ENCODE data around the gene AVL9. TPM values are rescaled to one million over a fixed set of nuclear protein-coding genes. Genes with fewer than 3 reads are reported as not detected.

AVL9 gene
- total and polyA plus RNA-seq, 2 of the 13 experiments (the other 11 are each of a cell fraction or from before 2014, with no cell fraction given): 29.9 to 48.0 TPM

DNA sequence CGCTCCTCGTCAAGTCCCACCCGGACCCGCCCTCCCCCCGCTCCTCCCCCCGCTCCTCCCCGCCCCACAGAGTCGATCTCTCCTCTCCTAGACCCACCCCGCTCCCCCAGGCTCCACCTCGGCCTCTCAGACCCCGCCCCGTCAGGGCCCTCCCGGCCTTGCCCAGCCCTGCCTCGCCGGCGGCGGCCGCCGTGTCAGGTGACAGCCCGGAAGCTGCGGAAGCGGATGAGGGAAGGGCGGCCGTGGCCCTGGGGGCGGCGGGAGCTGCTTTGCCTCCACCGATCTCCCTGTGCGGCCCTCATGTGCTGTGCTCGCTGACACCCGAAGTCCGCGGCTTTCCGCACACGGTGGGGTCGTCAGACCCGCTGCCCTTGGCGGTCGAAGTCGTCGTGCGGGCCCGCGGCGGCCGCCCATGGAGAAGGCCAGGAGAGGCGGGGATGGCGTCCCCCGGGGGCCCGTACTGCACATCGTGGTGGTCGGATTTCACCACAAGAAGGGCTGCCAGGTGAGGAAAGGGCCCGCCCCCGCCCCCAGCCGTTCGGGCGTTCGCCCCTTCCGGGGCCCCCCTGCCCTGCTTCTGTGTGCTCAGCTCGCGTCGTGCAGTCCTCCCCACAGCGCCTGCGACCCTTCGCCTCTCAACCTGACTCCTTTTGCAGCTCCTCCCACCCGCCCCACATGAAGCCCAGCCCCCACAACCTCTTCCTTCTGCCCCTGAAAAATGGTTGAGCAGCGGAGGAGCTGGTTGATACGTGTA, at the start of gene AVL9 (continued):
- TF ChIP-seq BATF2 (CRISPR knock-in tag; IDR thresholded peaks at IDR 0.05) (no peak), MLX (CRISPR knock-in tag; IDR thresholded peaks at IDR 0.05) (no peak; the same call in 1 of the 2 replicates), ZFYVE20 (CRISPR knock-in tag; IDR thresholded peaks at IDR 0.05; ENCODE audit: borderline replicate concordance, low read depth) (0 out of 2 replicates have a peak, but pooled peaks have one; percentile 28), RBM39 (IDR thresholded peaks at IDR 0.05; ENCODE audit: low read depth, low read length, poor library complexity, severe bottlenecking) (peak; percentile 87), KLF9 (CRISPR knock-in tag; IDR thresholded peaks at IDR 0.05; ENCODE audit: low read depth) (no peak; the same call in 1 of the 2 replicates), NFE2L2 (IDR thresholded peaks at IDR 0.05; ENCODE audit: low read length) (no peak), ZNF709 (CRISPR knock-in tag; IDR thresholded peaks at IDR 0.05) (0 out of 2 replicates have a peak, but pooled peaks have one; percentile 39), JDP2 (CRISPR knock-in tag; IDR thresholded peaks at IDR 0.05; ENCODE audit: borderline replicate concordance) (no peak), HHEX (CRISPR knock-in tag; IDR thresholded peaks at IDR 0.05) (no peak), ZNF816 (CRISPR knock-in tag; IDR thresholded peaks at IDR 0.05; ENCODE audit: borderline replicate concordance) (0 out of 2 replicates have a peak, but pooled peaks have one; percentile 71), ZNF740 (CRISPR knock-in tag; IDR thresholded peaks at IDR 0.05) (no peak), KAT2B (IDR thresholded peaks at IDR 0.05; ENCODE audit: borderline replicate concordance, low read depth, low read length) (no peak), ZNF784 (CRISPR knock-in tag; IDR thresholded peaks at IDR 0.05; ENCODE audit: borderline replicate concordance) (peak; percentile 85; the same call in 1 of the 2 replicates), ZNF414 (CRISPR knock-in tag; IDR thresholded peaks at IDR 0.05) (peak; percentile 81), ATAD3A (CRISPR knock-in tag; IDR thresholded peaks at IDR 0.05) (no peak), MLLT10 (CRISPR knock-in tag; IDR thresholded peaks at IDR 0.05) (no peak), ZNF7 (CRISPR knock-in tag; IDR thresholded peaks at IDR 0.05) (no peak)
- TF ChIP-seq, protein P1, sequence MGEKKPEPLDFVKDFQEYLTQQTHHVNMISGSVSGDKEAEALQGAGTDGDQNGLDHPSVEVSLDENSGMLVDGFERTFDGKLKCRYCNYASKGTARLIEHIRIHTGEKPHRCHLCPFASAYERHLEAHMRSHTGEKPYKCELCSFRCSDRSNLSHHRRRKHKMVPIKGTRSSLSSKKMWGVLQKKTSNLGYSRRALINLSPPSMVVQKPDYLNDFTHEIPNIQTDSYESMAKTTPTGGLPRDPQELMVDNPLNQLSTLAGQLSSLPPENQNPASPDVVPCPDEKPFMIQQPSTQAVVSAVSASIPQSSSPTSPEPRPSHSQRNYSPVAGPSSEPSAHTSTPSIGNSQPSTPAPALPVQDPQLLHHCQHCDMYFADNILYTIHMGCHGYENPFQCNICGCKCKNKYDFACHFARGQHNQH (CRISPR knock-in tag; IDR thresholded peaks at IDR 0.05): peak; percentile 70
- TF ChIP-seq, protein P2, sequence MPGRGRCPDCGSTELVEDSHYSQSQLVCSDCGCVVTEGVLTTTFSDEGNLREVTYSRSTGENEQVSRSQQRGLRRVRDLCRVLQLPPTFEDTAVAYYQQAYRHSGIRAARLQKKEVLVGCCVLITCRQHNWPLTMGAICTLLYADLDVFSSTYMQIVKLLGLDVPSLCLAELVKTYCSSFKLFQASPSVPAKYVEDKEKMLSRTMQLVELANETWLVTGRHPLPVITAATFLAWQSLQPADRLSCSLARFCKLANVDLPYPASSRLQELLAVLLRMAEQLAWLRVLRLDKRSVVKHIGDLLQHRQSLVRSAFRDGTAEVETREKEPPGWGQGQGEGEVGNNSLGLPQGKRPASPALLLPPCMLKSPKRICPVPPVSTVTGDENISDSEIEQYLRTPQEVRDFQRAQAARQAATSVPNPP (CRISPR knock-in tag; IDR thresholded peaks at IDR 0.05): peak; percentile 57; the same call in 1 of the 2 replicates
- TF ChIP-seq, protein P3, sequence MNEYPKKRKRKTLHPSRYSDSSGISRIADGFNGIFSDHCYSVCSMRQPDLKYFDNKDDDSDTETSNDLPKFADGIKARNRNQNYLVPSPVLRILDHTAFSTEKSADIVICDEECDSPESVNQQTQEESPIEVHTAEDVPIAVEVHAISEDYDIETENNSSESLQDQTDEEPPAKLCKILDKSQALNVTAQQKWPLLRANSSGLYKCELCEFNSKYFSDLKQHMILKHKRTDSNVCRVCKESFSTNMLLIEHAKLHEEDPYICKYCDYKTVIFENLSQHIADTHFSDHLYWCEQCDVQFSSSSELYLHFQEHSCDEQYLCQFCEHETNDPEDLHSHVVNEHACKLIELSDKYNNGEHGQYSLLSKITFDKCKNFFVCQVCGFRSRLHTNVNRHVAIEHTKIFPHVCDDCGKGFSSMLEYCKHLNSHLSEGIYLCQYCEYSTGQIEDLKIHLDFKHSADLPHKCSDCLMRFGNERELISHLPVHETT (CRISPR knock-in tag; conservative IDR thresholded peaks at IDR 0.05): peak; percentile 77; the same call in 1 of the 2 replicates
- TF ChIP-seq, protein P4, sequence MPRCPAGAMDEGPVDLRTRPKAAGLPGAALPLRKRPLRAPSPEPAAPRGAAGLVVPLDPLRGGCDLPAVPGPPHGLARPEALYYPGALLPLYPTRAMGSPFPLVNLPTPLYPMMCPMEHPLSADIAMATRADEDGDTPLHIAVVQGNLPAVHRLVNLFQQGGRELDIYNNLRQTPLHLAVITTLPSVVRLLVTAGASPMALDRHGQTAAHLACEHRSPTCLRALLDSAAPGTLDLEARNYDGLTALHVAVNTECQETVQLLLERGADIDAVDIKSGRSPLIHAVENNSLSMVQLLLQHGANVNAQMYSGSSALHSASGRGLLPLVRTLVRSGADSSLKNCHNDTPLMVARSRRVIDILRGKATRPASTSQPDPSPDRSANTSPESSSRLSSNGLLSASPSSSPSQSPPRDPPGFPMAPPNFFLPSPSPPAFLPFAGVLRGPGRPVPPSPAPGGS (CRISPR knock-in tag; IDR thresholded peaks at IDR 0.05): 0 out of 2 replicates have a peak, but pooled peaks have one; percentile 72

Measured in HepG2 (cell line).